Memory B cell (primary cell): Measurements from ENCODE around the gene TGFB1.

Experiments used
- ATAC-seq: fragments of 150-1000 bp; cut with Tn5 transposase; 2 replicates; pipeline ENCODE4 v1.10.0; 2021; ENCODE audit warnings: low read depth, mild to moderate bottlenecking, moderate library complexity
- DNase-seq, 2 donors: peaks; one replicate each; pipeline ENCODE4 v3.0.0; 2022; ENCODE audit warnings: low spot score in 2 of 2
- H3K27ac Mint-ChIP-seq: one replicate; pipeline ENCODE4 v1.8.0; 2022; ENCODE audit warnings: mild to moderate bottlenecking, moderate library complexity, mixed read lengths
- H3K27me3 Mint-ChIP-seq: one replicate; pipeline ENCODE4 v1.8.0; 2022; ENCODE audit warnings: mixed read lengths
- H3K36me3 Mint-ChIP-seq: one replicate; pipeline ENCODE4 v1.8.0; 2022; ENCODE audit warnings: mild to moderate bottlenecking, mixed read lengths
- H3K4me1 Mint-ChIP-seq: one replicate; pipeline ENCODE4 v1.8.0; 2022; ENCODE audit warnings: mixed read lengths
- H3K4me3 Mint-ChIP-seq: one replicate; pipeline ENCODE4 v1.8.0; 2022; ENCODE audit warnings: mild to moderate bottlenecking, moderate library complexity, mixed read lengths
- H3K9me3 Mint-ChIP-seq: one replicate; pipeline ENCODE4 v1.8.0; 2022; ENCODE audit warnings: mixed read lengths

TGFB1 gene

GRCh38 chr19:41325640-41325946, 28.1 kb downstream of the TGFB1 start:
- Mint-ChIP-seq H3K27me3 (no peaks in the 10 kb centered on the region), H3K9me3 (no peaks in the 10 kb centered on the region), H3K36me3 (peaks cover 9% of the 10 kb centered on the region), H3K27ac (peak overlapping the region; percentile 89), H3K4me3 (peak overlapping the region; percentile 45), H3K4me1 (peaks cover 59% of the 10 kb centered on the region)
- ATAC-seq: no peak
- no peak for DNase-seq

- peaks cover 56% of the 10 kb centered on the region for H3K4me1 Mint-ChIP-seq
- H3K4me3 Mint-ChIP-seq: peak overlapping the region; percentile 45
- ATAC-seq (no peak), DNase-seq (no peak)
- no peaks in the 10 kb centered on the region for H3K27me3 Mint-ChIP-seq
- H3K9me3 Mint-ChIP-seq: no peaks in the 10 kb centered on the region
- H3K27ac Mint-ChIP-seq: peak overlapping the region; percentile 89
- H3K36me3 Mint-ChIP-seq: peaks cover 6% of the 10 kb centered on the region
Measured at GRCh38 chr19:41324921-41325639, 28.6 kb downstream of the TGFB1 start.

GRCh38 chr19:41324231-41324702, 29.5 kb downstream of the TGFB1 start:
- DNase-seq: no peak
- Mint-ChIP-seq H3K36me3 (peaks cover 13% of the 10 kb centered on the region), H3K9me3 (no peaks in the 10 kb centered on the region), H3K4me1 (peaks cover 56% of the 10 kb centered on the region), H3K27ac (peak overlapping the region; percentile 89), H3K27me3 (no peaks in the 10 kb centered on the region), H3K4me3 (no peak overlapping the region)
- no peak for ATAC-seq

- peaks cover 49% of the 10 kb centered on the region for H3K4me1 Mint-ChIP-seq
- peaks cover 14% of the 10 kb centered on the region for H3K36me3 Mint-ChIP-seq
- H3K9me3 Mint-ChIP-seq: no peaks in the 10 kb centered on the region
- H3K27ac Mint-ChIP-seq: peak overlapping the region; percentile 89
- DNase-seq (no peak), ATAC-seq (no peak)
- no peak overlapping the region for H3K4me3 Mint-ChIP-seq
- H3K27me3 Mint-ChIP-seq: no peaks in the 10 kb centered on the region
Measured at GRCh38 chr19:41323430-41324125, 30.1 kb downstream of the TGFB1 start.

GRCh38 chr19:41323023-41323422, 30.7 kb downstream of the TGFB1 start:
- H3K36me3 Mint-ChIP-seq: peaks cover 14% of the 10 kb centered on the region
- ATAC-seq: no peak
- H3K27me3 Mint-ChIP-seq: no peaks in the 10 kb centered on the region
- peaks cover 43% of the 10 kb centered on the region for H3K4me1 Mint-ChIP-seq
- DNase-seq: no peak
- peak overlapping the region; percentile 89 for H3K27ac Mint-ChIP-seq
- no peak overlapping the region for H3K4me3 Mint-ChIP-seq
- H3K9me3 Mint-ChIP-seq: no peaks in the 10 kb centered on the region

- Mint-ChIP-seq H3K4me1 (peaks cover 42% of the 10 kb centered on the region), H3K27me3 (no peaks in the 10 kb centered on the region), H3K27ac (peak overlapping the region; percentile 89), H3K4me3 (no peak overlapping the region), H3K36me3 (peaks cover 18% of the 10 kb centered on the region), H3K9me3 (no peaks in the 10 kb centered on the region)
- no peak for DNase-seq
- no peak for ATAC-seq
Measured at GRCh38 chr19:41322451-41322850, 31.3 kb downstream of the TGFB1 start.

GRCh38 chr19:41321600-41322270, 32.0 kb downstream of the TGFB1 start:
- peaks cover 43% of the 10 kb centered on the region for H3K4me1 Mint-ChIP-seq
- DNase-seq (no peak), ATAC-seq (no peak)
- peak overlapping the region; percentile 89 for H3K27ac Mint-ChIP-seq
- no peak overlapping the region for H3K4me3 Mint-ChIP-seq
- peaks cover 26% of the 10 kb centered on the region for H3K36me3 Mint-ChIP-seq
- no peaks in the 10 kb centered on the region for H3K27me3 Mint-ChIP-seq
- H3K9me3 Mint-ChIP-seq: peaks cover 1% of the 10 kb centered on the region

GRCh38 chr19:41321204-41321599, 32.5 kb downstream of the TGFB1 start:
- peak overlapping the region; percentile 24 for H3K27ac Mint-ChIP-seq
- peaks cover 40% of the 10 kb centered on the region for H3K4me1 Mint-ChIP-seq
- H3K27me3 Mint-ChIP-seq: no peaks in the 10 kb centered on the region
- ATAC-seq (no peak), DNase-seq (no peak)
- peaks cover 2% of the 10 kb centered on the region for H3K9me3 Mint-ChIP-seq
- H3K36me3 Mint-ChIP-seq: peaks cover 31% of the 10 kb centered on the region
- no peak overlapping the region for H3K4me3 Mint-ChIP-seq

- H3K27me3 Mint-ChIP-seq: no peaks in the 10 kb centered on the region
- peak overlapping the region; percentile 24 for H3K27ac Mint-ChIP-seq
- peaks cover 34% of the 10 kb centered on the region for H3K36me3 Mint-ChIP-seq
- peaks cover 2% of the 10 kb centered on the region for H3K9me3 Mint-ChIP-seq
- H3K4me3 Mint-ChIP-seq: no peak overlapping the region
- DNase-seq (no peak), ATAC-seq (no peak)
- H3K4me1 Mint-ChIP-seq: peaks cover 37% of the 10 kb centered on the region
Measured at GRCh38 chr19:41320568-41320967, 33.2 kb downstream of the TGFB1 start.

- ATAC-seq (no peak), DNase-seq (no peak)
- H3K27me3 Mint-ChIP-seq: no peaks in the 10 kb centered on the region
- H3K27ac Mint-ChIP-seq: no peak overlapping the region
- no peak overlapping the region for H3K4me3 Mint-ChIP-seq
- H3K9me3 Mint-ChIP-seq: peaks cover 2% of the 10 kb centered on the region
- peaks cover 34% of the 10 kb centered on the region for H3K36me3 Mint-ChIP-seq
- peaks cover 33% of the 10 kb centered on the region for H3K4me1 Mint-ChIP-seq
Measured at GRCh38 chr19:41320185-41320518, 33.6 kb downstream of the TGFB1 start.

GRCh38 chr19:41319500-41320184, 34.1 kb downstream of the TGFB1 start:
- no peak overlapping the region for H3K4me3 Mint-ChIP-seq
- no peak overlapping the region for H3K27ac Mint-ChIP-seq
- peaks cover 2% of the 10 kb centered on the region for H3K9me3 Mint-ChIP-seq
- H3K36me3 Mint-ChIP-seq: peaks cover 34% of the 10 kb centered on the region
- DNase-seq (no peak), ATAC-seq (no peak)
- no peaks in the 10 kb centered on the region for H3K27me3 Mint-ChIP-seq
- H3K4me1 Mint-ChIP-seq: peaks cover 28% of the 10 kb centered on the region

GRCh38 chr19:41318696-41319499, 34.8 kb downstream of the TGFB1 start:
- Mint-ChIP-seq H3K27ac (no peak overlapping the region), H3K27me3 (no peaks in the 10 kb centered on the region), H3K4me1 (peaks cover 23% of the 10 kb centered on the region), H3K36me3 (peaks cover 34% of the 10 kb centered on the region), H3K9me3 (peaks cover 2% of the 10 kb centered on the region), H3K4me3 (no peak overlapping the region)
- no peak for ATAC-seq
- no peak for DNase-seq

GRCh38 chr19:41316306-41316920, 37.3 kb downstream of the TGFB1 start:
- Mint-ChIP-seq H3K27ac (peak overlapping the region; percentile 59), H3K36me3 (peaks cover 39% of the 10 kb centered on the region), H3K27me3 (no peaks in the 10 kb centered on the region), H3K4me1 (peaks cover 25% of the 10 kb centered on the region), H3K4me3 (no peak overlapping the region), H3K9me3 (peaks cover 2% of the 10 kb centered on the region)
- no peak for DNase-seq
- no peak for ATAC-seq
